ENCODE data around the gene DPEP2. TPM values are rescaled to one million over a fixed set of nuclear protein-coding genes. Genes with fewer than 3 reads are reported as not detected.

Gene DPEP2
- total and polyA plus RNA-seq, 2 of the 13 experiments (the other 11 are each of a cell fraction or from before 2014, with no cell fraction given): 0.18 TPM; not detected in 1

DNA sequence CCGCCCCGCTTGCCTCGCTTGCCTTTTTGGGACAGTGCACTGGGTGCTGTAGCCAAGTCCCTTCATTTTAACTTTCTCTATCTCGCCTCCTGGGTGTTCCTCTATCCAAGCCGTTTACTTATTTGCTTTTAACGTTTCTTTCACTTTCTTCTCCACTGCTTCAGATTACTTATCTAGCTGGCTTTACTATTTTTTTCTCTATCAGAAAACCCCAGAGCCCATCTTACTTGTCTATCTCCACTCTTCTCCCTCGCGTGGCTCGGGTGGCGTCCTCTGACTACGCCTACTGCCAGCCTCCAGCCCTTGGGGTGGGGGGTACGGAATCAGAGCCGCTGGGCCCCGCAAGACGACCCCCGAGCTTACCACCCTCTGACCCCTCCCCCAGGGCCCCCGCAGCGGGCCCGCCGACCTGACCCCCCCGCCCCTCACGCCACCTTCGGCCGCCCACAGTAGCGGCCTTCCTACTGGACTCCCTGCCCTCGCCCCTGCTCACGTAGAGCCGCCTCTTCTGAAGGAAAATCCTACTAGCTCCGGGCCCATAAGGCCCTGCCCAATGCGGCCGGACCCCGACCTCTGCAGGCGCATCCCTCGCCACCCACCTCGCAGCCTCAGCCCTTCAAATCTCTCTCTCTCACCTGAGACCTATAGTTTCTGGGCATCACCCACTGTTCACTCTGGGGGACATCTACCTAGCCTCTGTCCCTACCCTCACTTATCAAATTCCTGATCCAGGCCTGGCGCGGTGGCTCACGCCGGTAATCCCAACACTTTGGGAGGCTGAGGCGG is 29.8 kb downstream of the DPEP2 start (continued):
- TF ChIP-seq, protein P1, sequence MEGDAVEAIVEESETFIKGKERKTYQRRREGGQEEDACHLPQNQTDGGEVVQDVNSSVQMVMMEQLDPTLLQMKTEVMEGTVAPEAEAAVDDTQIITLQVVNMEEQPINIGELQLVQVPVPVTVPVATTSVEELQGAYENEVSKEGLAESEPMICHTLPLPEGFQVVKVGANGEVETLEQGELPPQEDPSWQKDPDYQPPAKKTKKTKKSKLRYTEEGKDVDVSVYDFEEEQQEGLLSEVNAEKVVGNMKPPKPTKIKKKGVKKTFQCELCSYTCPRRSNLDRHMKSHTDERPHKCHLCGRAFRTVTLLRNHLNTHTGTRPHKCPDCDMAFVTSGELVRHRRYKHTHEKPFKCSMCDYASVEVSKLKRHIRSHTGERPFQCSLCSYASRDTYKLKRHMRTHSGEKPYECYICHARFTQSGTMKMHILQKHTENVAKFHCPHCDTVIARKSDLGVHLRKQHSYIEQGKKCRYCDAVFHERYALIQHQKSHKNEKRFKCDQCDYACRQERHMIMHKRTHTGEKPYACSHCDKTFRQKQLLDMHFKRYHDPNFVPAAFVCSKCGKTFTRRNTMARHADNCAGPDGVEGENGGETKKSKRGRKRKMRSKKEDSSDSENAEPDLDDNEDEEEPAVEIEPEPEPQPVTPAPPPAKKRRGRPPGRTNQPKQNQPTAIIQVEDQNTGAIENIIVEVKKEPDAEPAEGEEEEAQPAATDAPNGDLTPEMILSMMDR (CRISPR knock-in tag; IDR thresholded peaks at IDR 0.05): peak; percentile 55
- TF ChIP-seq, protein P2, sequence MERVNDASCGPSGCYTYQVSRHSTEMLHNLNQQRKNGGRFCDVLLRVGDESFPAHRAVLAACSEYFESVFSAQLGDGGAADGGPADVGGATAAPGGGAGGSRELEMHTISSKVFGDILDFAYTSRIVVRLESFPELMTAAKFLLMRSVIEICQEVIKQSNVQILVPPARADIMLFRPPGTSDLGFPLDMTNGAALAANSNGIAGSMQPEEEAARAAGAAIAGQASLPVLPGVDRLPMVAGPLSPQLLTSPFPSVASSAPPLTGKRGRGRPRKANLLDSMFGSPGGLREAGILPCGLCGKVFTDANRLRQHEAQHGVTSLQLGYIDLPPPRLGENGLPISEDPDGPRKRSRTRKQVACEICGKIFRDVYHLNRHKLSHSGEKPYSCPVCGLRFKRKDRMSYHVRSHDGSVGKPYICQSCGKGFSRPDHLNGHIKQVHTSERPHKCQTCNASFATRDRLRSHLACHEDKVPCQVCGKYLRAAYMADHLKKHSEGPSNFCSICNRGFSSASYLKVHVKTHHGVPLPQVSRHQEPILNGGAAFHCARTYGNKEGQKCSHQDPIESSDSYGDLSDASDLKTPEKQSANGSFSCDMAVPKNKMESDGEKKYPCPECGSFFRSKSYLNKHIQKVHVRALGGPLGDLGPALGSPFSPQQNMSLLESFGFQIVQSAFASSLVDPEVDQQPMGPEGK (CRISPR knock-in tag; IDR thresholded peaks at IDR 0.05): peak; percentile 93
- TF ChIP-seq SIN3A (IDR thresholded peaks at IDR 0.05; ENCODE audit: borderline replicate concordance, low read depth, low read length): peak; percentile 42; the same call in 1 of the 2 replicates
- peak; percentile 64; the same call in 1 of the 2 replicates for TF ChIP-seq POLR2AphosphoS5 (IDR thresholded peaks at IDR 0.05; ENCODE audit: low read depth, low read length)
- TF ChIP-seq ZNF598 (CRISPR knock-in tag; IDR thresholded peaks at IDR 0.05; ENCODE audit: borderline replicate concordance): 0 out of 2 replicates have a peak, but pooled peaks have one; percentile 56
- TF ChIP-seq ZBTB26 (CRISPR knock-in tag; IDR thresholded peaks at IDR 0.05; ENCODE audit: borderline replicate concordance): no peak
- TF ChIP-seq GABPA (IDR thresholded peaks at IDR 0.05; ENCODE audit: low read depth, low read length): no peak
- TF ChIP-seq GABPA (CRISPR knock-in tag; IDR thresholded peaks at IDR 0.05; ENCODE audit: low read depth): 0 out of 2 replicates have a peak, but pooled peaks have one; percentile 24
- TF ChIP-seq, protein P3, sequence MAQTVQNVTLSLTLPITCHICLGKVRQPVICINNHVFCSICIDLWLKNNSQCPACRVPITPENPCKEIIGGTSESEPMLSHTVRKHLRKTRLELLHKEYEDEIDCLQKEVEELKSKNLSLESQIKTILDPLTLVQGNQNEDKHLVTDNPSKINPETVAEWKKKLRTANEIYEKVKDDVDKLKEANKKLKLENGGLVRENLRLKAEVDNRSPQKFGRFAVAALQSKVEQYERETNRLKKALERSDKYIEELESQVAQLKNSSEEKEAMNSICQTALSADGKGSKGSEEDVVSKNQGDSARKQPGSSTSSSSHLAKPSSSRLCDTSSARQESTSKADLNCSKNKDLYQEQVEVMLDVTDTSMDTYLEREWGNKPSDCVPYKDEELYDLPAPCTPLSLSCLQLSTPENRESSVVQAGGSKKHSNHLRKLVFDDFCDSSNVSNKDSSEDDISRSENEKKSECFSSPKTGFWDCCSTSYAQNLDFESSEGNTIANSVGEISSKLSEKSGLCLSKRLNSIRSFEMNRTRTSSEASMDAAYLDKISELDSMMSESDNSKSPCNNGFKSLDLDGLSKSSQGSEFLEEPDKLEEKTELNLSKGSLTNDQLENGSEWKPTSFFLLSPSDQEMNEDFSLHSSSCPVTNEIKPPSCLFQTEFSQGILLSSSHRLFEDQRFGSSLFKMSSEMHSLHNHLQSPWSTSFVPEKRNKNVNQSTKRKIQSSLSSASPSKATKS (CRISPR knock-in tag; IDR thresholded peaks at IDR 0.05): 0 out of 2 replicates have a peak, but pooled peaks have one; percentile 20
- peak; percentile 58; the same call in 1 of the 2 replicates for TF ChIP-seq NFYC (CRISPR knock-in tag; IDR thresholded peaks at IDR 0.05)
- TF ChIP-seq MTA1 (CRISPR knock-in tag; IDR thresholded peaks at IDR 0.05; ENCODE audit: borderline replicate concordance): peak; percentile 33; the same call in 1 of the 2 replicates
- TF ChIP-seq, protein P4, sequence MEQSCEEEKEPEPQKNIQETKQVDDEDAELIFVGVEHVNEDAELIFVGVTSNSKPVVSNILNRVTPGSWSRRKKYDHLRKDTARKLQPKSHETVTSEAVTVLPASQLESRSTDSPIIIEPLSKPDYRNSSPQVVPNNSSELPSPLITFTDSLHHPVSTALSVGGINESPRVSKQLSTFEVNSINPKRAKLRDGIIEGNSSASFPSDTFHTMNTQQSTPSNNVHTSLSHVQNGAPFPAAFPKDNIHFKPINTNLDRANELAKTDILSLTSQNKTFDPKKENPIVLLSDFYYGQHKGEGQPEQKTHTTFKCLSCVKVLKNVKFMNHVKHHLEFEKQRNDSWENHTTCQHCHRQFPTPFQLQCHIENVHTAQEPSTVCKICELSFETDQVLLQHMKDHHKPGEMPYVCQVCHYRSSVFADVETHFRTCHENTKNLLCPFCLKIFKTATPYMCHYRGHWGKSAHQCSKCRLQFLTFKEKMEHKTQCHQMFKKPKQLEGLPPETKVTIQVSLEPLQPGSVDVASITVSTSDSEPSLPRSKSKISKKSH (CRISPR knock-in tag; IDR thresholded peaks at IDR 0.05; ENCODE audit: borderline replicate concordance): peak; percentile 44; the same call in 1 of the 2 replicates
- no peak for TF ChIP-seq CCAR2 (optimal IDR thresholded peaks at IDR 0.05; ENCODE audit: low read depth, low read length)
- peak; percentile 34; the same call in 1 of the 2 replicates for TF ChIP-seq ZNF160 (CRISPR knock-in tag; IDR thresholded peaks at IDR 0.05)
- TF ChIP-seq, protein P5, sequence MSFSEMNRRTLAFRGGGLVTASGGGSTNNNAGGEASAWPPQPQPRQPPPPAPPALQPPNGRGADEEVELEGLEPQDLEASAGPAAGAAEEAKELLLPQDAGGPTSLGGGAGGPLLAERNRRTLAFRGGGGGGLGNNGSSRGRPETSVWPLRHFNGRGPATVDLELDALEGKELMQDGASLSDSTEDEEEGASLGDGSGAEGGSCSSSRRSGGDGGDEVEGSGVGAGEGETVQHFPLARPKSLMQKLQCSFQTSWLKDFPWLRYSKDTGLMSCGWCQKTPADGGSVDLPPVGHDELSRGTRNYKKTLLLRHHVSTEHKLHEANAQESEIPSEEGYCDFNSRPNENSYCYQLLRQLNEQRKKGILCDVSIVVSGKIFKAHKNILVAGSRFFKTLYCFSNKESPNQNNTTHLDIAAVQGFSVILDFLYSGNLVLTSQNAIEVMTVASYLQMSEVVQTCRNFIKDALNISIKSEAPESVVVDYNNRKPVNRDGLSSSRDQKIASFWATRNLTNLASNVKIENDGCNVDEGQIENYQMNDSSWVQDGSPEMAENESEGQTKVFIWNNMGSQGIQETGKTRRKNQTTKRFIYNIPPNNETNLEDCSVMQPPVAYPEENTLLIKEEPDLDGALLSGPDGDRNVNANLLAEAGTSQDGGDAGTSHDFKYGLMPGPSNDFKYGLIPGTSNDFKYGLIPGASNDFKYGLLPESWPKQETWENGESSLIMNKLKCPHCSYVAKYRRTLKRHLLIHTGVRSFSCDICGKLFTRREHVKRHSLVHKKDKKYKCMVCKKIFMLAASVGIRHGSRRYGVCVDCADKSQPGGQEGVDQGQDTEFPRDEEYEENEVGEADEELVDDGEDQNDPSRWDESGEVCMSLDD (CRISPR knock-in tag; IDR thresholded peaks at IDR 0.05; ENCODE audit: borderline replicate concordance): no peak

Data from HepG2 (cell line).